Raji (cell line): ENCODE data around the gene RNF212.

Source experiments
- POLR2A ChIP-seq: IDR thresholded peaks from 2 replicates; pipeline ENCODE4 v1.6.1; 2011; ENCODE audit warnings: low read depth, low read length, control low read depth; ENCODE audit not compliant: insufficient read depth

RNF212 gene

DNA sequence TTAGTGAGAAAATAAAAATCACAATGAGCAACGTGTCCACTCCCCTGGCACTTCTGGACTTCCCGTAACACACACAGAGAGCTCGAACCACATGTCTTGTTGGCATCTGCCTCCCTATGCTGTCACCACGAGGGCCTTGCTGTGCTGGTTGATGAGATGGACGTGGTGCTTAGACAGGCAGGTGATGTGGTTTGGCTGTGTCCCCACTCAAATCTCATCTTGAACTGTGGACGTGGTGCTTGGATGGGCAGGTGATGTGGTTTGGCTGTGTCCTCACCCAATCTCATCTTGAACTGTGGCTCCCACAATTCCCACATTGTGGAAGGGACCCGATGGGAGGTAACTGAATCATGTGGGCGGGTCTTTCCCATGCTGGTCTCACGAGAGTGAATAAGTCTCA lies 61.9 kb downstream of the RNF212 start:
- no peak for TF ChIP-seq POLR2A

DNA sequence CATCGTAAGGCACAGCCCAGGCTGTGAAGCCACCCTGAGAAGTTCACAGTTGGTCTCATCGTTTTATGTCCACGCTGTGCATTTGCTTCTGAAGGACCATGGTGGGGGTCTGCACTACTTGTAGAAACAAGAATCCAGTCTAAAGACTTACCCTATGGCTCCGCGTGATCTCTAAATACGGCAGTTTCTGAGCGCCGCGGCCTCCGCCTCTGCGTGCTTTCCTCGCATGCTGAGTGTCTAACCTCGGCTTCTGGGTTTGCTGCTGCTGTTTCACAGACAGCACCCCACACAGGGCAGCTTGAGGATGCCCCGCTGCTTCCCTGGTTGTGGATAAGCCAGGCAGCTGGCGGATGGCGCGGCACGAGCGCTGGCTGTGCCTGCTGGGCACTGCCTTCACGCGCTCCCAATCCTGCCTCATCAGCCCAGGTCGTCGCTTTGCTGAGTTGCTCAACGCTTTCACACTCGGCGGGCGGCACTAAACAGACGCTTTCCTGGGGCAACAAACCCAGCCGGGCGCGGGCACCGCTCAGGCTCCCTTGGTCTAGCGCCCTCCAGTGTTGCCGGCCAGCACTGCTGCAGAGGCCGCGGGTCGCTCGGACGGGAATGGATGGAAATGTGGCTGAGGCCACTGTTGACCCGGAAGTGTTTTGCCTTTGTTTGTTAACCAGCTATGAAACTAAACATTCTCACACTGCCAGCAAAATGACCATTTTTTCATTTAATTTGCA lies 62.7 kb downstream of the RNF212 start:
- TF ChIP-seq POLR2A: no peak

DNA sequence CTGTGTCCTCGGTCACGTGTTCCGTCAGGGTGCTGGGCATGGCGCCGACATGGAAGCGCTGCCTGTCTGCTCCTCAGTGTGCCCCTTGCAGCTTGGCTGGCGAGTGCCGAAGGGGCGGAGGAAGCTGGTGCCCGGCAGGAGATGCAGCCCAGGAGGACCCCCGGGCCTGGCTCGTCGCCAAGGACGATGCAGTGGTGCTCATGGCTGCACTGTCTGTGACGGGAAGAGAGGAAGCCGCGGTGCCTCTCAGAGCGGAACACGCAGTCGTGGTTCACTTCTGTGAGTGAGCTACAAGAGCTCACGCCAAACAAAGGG lies 63.8 kb downstream of the RNF212 start:
- TF ChIP-seq POLR2A: no peak

DNA sequence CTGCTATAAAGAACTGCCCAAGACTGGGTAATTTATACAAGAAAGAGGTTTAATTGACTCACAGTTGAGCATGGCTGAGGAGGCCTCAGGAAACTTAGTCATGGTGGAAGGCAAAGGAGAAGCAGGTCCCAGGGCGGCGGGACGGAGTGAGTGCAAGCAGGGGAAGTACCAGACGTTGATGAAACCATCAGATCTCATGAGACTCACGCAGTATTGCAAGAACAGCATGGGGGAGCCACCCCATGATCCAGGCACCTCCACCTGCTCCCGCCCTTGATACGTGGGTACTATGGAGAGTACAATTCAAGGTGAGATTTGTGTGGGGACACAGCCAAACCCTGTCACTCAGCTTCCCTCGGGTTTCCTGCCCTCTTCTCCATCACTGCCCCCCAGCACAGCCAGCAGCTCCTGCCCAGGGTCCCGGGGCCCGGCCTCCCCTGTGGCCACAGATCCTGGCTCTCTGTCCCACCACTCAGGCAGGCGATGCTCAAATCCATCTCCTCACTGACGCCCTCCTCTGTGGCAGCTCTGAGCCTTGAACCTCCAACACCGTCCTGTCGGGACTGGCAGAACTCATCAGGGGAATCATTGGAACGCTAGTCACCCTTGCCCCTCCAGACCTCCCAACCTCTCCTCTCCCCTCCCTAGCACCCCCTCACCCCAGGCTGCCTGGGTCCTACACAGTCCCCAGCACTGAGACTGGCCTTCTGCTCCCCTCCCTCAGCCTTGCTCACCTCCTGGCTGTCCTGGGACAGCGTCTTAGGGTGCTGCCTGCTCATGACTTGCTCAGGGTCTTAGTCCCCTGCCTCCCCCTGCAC lies 64.4 kb downstream of the RNF212 start:
- TF ChIP-seq POLR2A: no peak

DNA sequence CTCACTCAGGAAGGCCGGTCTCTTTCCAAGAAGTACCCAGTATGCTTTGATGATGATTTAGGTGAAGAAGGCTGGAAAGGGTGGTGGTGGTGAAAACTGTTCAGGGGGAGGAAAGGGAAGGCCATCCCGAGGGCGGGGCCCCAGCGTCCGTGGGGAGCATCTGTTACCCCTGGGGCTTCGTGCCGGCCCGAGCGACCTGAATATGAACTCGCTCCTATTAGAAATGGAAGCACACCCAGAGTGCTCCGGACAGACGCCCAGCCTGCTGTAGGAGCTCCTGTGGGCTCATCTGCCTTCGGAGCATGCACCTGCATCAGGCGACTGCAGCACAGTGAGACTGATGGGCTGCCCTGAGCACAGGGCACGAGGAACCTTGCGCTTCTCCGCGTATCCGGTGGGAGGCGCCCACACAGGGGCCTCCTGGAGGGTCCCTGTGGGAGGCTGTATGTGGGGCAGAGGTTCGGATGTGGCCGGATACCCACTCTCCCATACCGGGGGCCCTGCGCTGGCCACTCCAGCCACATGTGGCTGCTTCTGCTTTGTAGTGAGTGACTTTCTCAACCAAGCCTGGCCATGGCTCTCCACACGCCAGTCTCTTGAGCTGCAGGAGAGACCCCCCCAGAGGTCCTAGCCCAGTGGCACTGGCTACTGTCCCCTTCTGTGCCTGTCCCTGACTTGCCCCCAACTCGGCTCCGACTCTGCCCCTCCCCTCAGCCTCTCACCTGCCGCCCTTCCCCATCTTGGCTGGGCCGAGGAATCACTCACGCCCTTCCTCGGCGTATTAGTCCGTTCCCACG lies 65.2 kb downstream of the RNF212 start:
- TF ChIP-seq POLR2A: no peak

DNA sequence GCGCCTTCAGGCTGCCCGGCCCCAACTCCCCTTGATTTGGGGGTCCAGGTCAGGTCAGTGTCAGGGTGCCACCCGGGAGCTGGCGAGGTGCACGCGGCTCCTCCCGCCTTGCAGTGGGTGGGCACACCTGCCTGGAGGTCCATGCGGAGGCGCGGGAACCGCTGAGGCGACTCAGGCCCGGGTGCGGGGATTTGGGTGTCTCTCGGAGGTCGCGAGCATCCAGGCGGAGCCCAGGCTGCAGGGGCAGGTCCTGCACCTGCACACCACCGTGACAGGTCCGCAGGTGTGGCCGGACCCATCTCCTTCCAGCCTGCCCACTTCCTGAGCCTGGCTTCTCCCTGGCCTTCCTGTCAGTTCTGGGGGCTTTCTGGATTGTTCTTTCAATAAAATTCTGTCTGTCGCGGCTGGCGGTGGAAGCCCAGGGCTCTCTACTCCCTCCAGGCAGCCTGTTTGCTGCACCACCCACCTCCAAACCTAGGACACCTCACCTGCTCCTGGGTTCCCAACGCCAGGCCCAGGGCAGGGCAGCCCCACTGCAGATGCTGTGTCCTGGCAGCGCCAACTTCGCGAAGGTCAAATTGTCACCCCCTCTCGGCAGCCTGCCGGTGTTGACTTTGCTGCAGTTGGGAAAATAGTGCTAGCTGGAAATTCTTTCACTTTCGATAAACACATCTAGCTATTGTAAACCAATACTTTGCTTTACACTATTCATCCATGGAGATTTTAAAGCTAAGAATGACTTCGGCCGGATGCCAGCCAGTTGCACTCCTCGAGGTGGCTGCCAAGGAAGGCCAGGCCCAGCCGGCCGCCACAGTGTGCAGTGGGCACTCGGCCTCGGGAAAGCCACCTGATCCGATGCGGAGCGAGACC lies 66.0 kb downstream of the RNF212 start:
- no peak for TF ChIP-seq POLR2A

DNA sequence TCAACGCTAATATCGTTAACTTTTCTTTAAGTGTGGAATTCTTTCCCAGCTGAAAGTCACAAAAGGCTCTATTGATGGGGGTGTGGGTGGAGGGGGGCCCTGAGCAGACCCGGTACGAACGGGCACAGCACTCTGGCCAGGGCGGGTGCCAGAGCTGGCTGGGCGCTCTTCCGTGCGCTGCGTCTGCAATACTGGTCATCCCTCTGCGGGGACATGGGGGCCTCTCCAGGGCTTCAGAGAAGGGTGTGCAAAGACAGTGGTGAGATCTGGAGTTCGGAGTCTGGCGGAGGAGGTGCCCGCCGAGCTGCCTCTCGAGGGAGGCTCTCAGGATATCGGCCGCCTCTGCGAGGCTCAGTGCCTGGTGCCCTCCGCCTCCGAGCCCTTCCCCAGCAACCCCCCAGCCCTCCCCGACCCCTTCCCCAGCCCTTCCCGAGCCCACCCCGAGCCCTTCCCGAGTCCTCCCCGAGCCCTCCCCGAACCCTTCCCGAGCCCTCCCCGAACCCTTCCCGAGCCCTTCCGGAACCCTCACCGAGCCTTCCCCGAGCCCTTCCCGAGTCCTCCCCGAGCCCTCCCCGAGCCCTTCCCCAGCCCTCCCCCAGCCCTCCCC lies 67.7 kb downstream of the RNF212 start:
- no peak for TF ChIP-seq POLR2A

DNA sequence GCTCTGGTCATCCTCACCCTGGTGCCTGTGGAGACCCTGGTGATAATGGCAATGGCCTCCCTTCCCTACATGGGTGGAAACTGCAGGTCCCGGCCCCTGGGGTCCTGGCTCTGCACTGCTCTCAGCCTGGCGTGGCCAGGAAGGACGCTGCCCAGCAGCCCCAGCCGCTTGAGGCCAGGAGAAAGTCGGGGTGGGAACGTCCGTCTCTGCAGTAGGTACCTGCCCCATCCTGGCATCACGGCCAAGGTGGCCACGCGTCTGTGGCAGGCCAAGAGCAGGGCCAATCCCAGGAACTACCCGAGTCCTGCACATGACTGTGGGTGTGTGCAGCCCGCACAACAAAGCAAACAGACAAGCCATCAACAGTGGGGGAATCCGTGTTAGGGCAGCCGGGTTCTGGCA lies 68.2 kb downstream of the RNF212 start:
- TF ChIP-seq POLR2A: no peak

DNA sequence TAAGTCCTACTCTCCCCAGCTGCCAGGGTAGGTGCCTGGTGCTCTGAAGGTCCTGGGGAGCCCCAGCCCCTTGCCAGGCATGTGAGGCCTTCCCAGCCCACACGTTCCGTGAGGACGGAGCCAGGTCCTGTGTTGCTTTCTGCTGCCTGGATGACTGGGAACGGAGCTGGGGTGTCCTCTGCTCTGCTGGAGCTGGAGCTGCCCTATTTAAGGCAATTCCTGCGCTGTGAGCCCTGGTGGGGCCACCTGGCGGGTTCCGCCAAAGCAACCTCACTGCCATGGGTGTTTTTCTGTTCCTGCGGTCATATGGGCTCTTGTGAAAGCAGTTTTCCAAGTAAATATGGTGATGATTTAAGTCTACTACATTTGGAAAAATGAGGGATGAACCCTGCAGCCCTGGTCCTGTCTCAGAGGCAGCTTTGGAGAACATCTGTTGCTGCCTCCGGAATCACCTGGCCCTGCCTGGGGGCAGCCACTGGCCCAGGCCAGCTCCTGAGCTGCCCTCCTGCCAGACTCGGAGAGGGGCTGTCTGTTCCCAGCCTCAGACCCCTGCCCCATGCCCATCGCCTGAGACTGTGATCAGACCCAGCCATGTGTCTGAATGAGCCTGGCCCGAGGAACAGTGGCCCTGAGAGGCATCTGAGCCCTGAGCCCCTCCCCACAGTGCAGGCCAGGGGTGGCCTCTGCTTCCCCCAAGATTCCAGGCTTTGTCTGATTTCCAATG lies 68.7 kb downstream of the RNF212 start:
- TF ChIP-seq POLR2A: no peak

DNA sequence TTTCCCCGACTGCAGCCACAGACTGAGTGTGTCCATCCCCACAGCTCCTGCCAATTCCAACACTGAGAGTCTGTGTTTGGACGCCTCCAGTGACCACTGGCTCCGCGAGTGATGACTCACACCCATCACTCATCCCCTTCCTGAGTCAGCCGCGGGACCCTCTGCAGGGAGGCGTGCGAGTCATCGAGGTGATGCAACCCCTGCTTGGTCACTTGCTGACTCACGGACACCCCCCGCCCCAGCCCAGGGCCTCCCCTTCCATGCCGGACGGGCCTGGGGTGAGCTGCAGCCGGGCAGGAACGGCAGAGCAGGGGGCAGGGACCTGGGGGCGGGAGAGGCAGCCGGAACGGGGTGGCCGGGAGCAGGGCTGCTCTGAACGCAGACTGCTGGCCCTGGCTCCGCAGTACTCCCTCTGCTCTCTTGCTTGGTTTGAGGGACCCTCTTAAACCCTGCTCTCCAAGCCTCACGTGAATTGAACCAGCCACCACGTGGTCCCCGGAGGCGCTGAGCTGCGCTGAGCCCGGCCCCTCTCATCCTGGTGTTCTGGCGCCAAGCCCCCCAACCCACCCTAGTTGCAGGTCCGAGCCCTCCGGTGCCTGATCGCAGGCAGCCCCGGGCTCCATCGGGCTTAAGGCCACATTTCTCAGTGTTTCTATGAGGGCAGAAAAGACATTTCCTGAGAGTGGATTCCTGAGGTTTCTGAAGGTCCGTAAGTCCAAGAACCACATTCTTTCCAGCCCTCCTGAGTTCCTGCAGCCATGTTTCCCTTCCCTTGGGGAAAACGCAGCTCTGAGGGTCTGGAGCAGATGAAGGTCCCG lies 69.5 kb downstream of the RNF212 start:
- no peak for TF ChIP-seq POLR2A

DNA sequence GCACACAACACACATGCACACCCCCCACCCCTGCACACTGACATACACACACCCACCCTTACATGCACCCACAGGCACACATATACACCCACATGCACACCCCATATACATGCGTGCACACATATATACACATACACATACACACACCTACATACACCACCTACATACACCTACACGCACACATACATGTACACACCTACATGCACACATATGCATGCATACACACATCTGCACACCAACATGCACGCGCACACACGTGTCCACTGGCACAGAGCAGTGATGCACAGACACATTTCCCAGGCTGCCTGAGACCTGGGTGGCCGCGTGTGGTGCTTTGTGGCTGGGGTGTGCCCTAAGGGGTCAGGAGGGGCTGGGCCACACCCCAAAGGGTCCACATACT lies 70.2 kb downstream of the RNF212 start:
- TF ChIP-seq POLR2A: no peak

DNA sequence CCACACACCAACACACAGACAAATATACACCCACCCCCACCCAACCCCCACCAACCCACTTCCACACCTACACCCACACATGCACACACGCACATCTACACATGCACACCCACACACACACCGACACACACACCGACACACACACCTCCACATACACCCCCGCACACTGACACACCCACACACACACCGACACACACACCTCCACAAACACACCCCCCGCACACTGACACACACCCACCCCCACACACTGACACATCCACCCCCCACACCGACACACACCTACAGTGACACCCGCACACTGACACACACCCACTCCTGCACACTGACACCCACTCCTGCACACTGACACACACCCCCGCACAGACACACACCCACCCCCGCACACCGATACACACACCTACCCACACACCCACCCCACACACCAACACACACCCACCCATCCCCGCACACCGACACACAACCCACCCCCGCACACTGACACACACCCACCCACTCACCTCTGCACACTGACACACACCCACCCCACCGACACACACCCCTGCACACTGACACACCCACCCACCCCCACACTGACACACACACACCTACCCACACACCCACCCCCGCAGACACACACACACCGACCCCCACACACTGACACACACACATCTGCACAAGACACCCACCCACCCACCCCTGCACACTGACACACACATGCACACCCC lies 70.9 kb downstream of the RNF212 start:
- TF ChIP-seq POLR2A: no peak

DNA sequence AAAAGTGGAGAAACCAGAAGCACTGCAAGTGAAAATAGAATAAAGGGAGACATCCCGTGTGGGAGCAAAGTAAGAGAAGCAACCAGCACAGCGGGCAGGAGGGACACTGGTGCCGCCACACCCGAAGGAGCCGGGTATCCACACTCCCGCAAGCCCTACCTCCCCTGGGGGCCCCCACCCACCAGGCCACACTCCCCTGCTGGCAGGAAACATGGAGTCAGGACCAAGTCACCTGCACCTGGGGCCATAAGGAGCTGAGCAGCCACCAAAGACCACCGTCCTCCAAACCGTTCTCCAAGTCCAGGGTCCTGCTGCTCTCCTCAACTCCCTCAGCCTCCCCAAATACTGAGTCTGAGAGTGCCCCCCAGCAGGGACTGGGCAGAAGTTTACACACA lies 71.4 kb downstream of the RNF212 start:
- TF ChIP-seq POLR2A: no peak
